Measurements from ENCODE around the gene TRPT1. TPM values are rescaled to one million over a fixed set of nuclear protein-coding genes. Genes with fewer than 3 reads are reported as not detected.

Gene TRPT1
- total and polyA plus RNA-seq, 7 donors, result 49.6 to 131 (median 96.1) TPM

GRCh38 chr11:64239662-64240434 lies 13.9 kb upstream of the TRPT1 start:
- peaks cover 0 to 38% of the 10 kb centered on the region in 2 donors for H3K36me3 ChIP-seq (ENCODE audit: insufficient read depth in 1 of 2, low read depth in 1 of 2)
- intact Hi-C loops (cut with DNase I), result no loop called here
- no peaks in the 10 kb centered on the region for H3K27me3 ChIP-seq (ENCODE audit: insufficient read depth in 3 of 3, low read length in 2 of 3)
- peak overlapping the region; percentile 99 for H3K27ac ChIP-seq
- 75 to 82% (median 81%) methylated on average over 11 of the region's 11 CpGs for WGBS, 3 donors
- TF ChIP-seq, protein P1, sequence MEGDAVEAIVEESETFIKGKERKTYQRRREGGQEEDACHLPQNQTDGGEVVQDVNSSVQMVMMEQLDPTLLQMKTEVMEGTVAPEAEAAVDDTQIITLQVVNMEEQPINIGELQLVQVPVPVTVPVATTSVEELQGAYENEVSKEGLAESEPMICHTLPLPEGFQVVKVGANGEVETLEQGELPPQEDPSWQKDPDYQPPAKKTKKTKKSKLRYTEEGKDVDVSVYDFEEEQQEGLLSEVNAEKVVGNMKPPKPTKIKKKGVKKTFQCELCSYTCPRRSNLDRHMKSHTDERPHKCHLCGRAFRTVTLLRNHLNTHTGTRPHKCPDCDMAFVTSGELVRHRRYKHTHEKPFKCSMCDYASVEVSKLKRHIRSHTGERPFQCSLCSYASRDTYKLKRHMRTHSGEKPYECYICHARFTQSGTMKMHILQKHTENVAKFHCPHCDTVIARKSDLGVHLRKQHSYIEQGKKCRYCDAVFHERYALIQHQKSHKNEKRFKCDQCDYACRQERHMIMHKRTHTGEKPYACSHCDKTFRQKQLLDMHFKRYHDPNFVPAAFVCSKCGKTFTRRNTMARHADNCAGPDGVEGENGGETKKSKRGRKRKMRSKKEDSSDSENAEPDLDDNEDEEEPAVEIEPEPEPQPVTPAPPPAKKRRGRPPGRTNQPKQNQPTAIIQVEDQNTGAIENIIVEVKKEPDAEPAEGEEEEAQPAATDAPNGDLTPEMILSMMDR (IDR thresholded peaks at IDR 0.05), result no peak
- peak in 1 of 2 donors; percentile 61 for DNase-seq
- ATAC-seq, result no peak
- H3K9me3 ChIP-seq, result no peaks in the 10 kb centered on the region
- peak overlapping the region; percentile 93 for H3K4me3 ChIP-seq
- peaks cover 39% of the 10 kb centered on the region for H3K4me1 ChIP-seq

- no peaks in the 10 kb centered on the region for H3K27me3 ChIP-seq (ENCODE audit: insufficient read depth in 3 of 3, low read length in 2 of 3)
- TF ChIP-seq, protein P1 (IDR thresholded peaks at IDR 0.05), result no peak
- H3K4me3 ChIP-seq, result no peak overlapping the region
- intact Hi-C loops (cut with DNase I), result no loop called here
- no peak for DNase-seq
- peak overlapping the region; percentile 99 for H3K27ac ChIP-seq
- H3K36me3 ChIP-seq (ENCODE audit: insufficient read depth in 1 of 2, low read depth in 1 of 2), result peaks cover 0 to 30% of the 10 kb centered on the region in 2 donors
- H3K9me3 ChIP-seq, result no peaks in the 10 kb centered on the region
- 66 to 84% (median 72%) methylated on average over 5 of the region's 5 CpGs for WGBS, 3 donors
- peaks cover 33% of the 10 kb centered on the region for H3K4me1 ChIP-seq
- ATAC-seq, result no peak
Measured at GRCh38 chr11:64238999-64239398, 13.0 kb upstream of the TRPT1 start.

DNA sequence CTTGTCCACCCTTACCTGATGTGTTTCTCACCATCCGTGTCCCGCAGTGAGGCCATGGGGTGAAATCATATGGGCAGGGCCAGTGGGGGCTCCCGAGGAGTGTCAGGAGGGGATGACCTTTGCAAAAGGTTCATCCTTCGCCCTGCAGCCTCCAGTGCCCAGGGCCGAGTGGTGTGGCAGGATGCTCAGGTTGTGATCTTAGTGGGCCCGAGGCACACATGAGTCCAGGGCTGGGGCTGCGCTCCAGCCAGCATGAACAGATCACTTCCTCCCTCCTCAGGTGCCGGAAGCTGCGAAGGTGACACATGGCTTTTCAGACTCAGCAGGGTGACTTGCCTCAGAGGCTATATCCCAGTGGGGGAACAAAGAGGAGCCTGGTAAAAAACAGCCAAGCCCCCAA lies 12.1 kb upstream of the TRPT1 start:
- peaks cover 30% of the 10 kb centered on the region for H3K4me1 ChIP-seq
- H3K27me3 ChIP-seq (ENCODE audit: insufficient read depth in 3 of 3, low read length in 2 of 3), result no peaks in the 10 kb centered on the region
- intact Hi-C loops (cut with DNase I), result no loop called here
- H3K9me3 ChIP-seq, result no peaks in the 10 kb centered on the region
- no peak overlapping the region for H3K4me3 ChIP-seq
- 89 to 90% (median 90%) methylated on average over 9 of the region's 9 CpGs for WGBS, 3 donors
- peak in 1 of 2 donors; percentile 51 for DNase-seq
- TF ChIP-seq, protein P1 (IDR thresholded peaks at IDR 0.05), result no peak
- H3K36me3 ChIP-seq (ENCODE audit: insufficient read depth in 1 of 2, low read depth in 1 of 2), result peaks cover 0 to 20% of the 10 kb centered on the region in 2 donors
- no peak overlapping the region for H3K27ac ChIP-seq
- ATAC-seq, result no peak

DNA sequence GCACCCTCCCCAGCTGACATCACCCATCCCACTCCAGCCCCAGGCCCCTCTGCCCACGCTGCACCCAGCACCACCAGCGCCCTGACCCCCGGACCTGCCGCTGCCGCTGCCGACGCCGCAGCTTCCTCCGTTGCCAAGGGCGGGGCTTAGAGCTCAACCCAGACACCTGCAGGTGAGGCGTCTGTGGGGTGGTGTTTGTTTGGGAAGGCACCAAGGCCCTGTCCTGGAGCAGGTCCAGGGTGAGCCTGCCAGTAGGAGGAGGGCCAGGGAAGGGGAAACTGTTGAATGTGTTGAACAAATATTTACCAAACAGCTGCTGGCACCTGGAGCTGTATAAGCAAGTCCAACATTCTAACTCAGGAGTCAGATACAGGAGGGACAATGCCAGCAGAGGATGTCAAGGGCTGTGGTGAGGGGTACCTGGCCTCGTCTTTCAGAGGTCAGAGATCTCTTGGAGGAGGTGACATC lies 11.5 kb upstream of the TRPT1 start:
- Histone ChIP-seq H3K36me3 (ENCODE audit: insufficient read depth in 1 of 2, low read depth in 1 of 2) (peaks cover 0 to 18% of the 10 kb centered on the region in 2 donors), H3K27ac (no peak overlapping the region), H3K9me3 (no peaks in the 10 kb centered on the region), H3K4me3 (no peak overlapping the region), H3K4me1 (peaks cover 24% of the 10 kb centered on the region), H3K27me3 (ENCODE audit: insufficient read depth in 3 of 3, low read length in 2 of 3) (no peaks in the 10 kb centered on the region)
- intact Hi-C loops (cut with DNase I), result no loop called here
- ATAC-seq (no peak), DNase-seq (peak in 1 of 2 donors; percentile 48)
- WGBS, 3 donors, result 67 to 76% (median 71%) methylated on average over 12 of the region's 12 CpGs
- TF ChIP-seq, protein P1 (IDR thresholded peaks at IDR 0.05), result no peak
